IgD-negative memory B cell (primary cell): Measurements from ENCODE around the gene ENTR1. TPM values are rescaled to one million over a fixed set of nuclear protein-coding genes. Genes with fewer than 3 reads are reported as not detected.

Experiments used
- H3K27ac Mint-ChIP-seq, 3 donors: one replicate each; pipeline ENCODE4 v1.8.0; 2020 to 2022; ENCODE audit warnings: mild to moderate bottlenecking in 3 of 3, mixed read lengths in 3 of 3, moderate library complexity in 1 of 3
- H3K27me3 Mint-ChIP-seq: one replicate; pipeline ENCODE4 v1.8.0; 2021; ENCODE audit warnings: mixed read lengths
- H3K36me3 Mint-ChIP-seq: one replicate; pipeline ENCODE4 v1.8.0; 2020; ENCODE audit warnings: mild to moderate bottlenecking, mixed read lengths
- H3K4me1 Mint-ChIP-seq, 3 donors: one replicate each; pipeline ENCODE4 v1.8.0; 2020 to 2022; ENCODE audit warnings: mixed read lengths in 3 of 3, mild to moderate bottlenecking in 1 of 3
- H3K4me3 Mint-ChIP-seq, 4 donors: one replicate each; pipeline ENCODE4 v1.8.0; 2020 to 2022; ENCODE audit warnings: mild to moderate bottlenecking in 4 of 4, mixed read lengths in 4 of 4, moderate library complexity in 3 of 4
- H3K9me3 Mint-ChIP-seq, 3 donors: one replicate each; pipeline ENCODE4 v1.8.0; 2020 to 2021; ENCODE audit warnings: mixed read lengths in 3 of 3, mild to moderate bottlenecking in 1 of 3
- polyA plus RNA-seq: library from polyadenylated mRNA; unstranded; fragments of 300-500 nt; fragmentation: Illumina TruSeq; gene quantifications from one replicate; pipeline ENCODE4 v1.2.3, GENCODE V29; 2021

ENTR1 gene
- polyA plus RNA-seq, 1 donor from 2014 or later, result 7.4 TPM

DNA sequence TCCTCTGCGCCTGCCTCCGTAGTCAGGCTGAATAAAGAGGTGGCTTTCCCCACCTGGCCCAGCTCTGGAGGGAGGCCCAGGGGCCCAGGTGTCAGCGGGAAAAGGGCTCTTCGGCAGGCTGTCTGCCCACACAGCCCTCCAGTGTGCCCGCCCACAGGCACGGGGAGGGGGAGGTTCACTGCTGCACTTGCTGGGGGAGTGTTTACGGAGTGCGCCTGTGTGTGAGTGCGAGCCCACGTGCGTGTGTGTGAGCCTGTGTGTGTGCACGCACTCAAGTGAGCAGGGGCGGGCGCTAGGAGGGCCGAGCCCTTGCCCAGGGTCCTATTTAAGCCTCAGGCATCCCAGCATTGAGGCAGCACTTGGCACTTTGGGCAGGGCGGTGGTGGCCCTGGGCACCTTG lies 57.7 kb downstream of the ENTR1 start:
- Mint-ChIP-seq H3K27ac (no peak overlapping the region), H3K4me3 (no peak overlapping the region), H3K27me3 (no peaks in the 10 kb centered on the region), H3K36me3 (no peaks in the 10 kb centered on the region), H3K9me3 (no peaks in the 10 kb centered on the region), H3K4me1 (no peaks in the 10 kb centered on the region)

Other genes with a start within 250 kb of the ENTR1 start
- not detected for gene LHX3, start 205.5 kb downstream of the ENTR1 start, polyA plus RNA-seq
- gene QSOX2, start 164.8 kb downstream of the ENTR1 start, polyA plus RNA-seq, result 2.1 TPM
- gene CCDC187, start 106.5 kb downstream of the ENTR1 start, polyA plus RNA-seq, result 0.15 TPM
- not detected for gene GPSM1, start 83.1 kb downstream of the ENTR1 start, polyA plus RNA-seq
- gene DNLZ, start 46.9 kb downstream of the ENTR1 start, polyA plus RNA-seq, result 78.0 TPM
- 0.26 TPM for gene CARD9, start 36.9 kb downstream of the ENTR1 start, polyA plus RNA-seq
- gene SNAPC4, start 10.4 kb downstream of the ENTR1 start, polyA plus RNA-seq, result 3.8 TPM
- gene PMPCA, start within 50 bp of the ENTR1 start, polyA plus RNA-seq, result 35.0 TPM
- 6.9 TPM for gene INPP5E, start 29.2 kb upstream of the ENTR1 start, polyA plus RNA-seq
- gene SEC16A, start 72.4 kb upstream of the ENTR1 start, polyA plus RNA-seq, result 30.1 TPM
- 3.5 TPM for gene NOTCH1, start 135.4 kb upstream of the ENTR1 start, polyA plus RNA-seq